Neural progenitor cell (in vitro differentiated cells): ENCODE data around the gene FBXL13.

Experiments
- EZH2 ChIP-seq: fragments of 200-600 bp; sonication (generic); IDR thresholded peaks from 2 replicates; pipeline ENCODE4 v1.6.1; 2017; ENCODE audit warnings: antibody characterized with exemption, mild to moderate bottlenecking, moderate library complexity
- EZH2phosphoT487 ChIP-seq: fragments of 200-600 bp; sonication (generic); IDR thresholded peaks from 2 replicates; pipeline ENCODE4 v1.6.1; 2017; ENCODE audit warnings: antibody characterized with exemption
- TF ChIP-seq, protein P1 (sequence below): fragments of 200-600 bp; sonication (generic); IDR thresholded peaks from 2 replicates; pipeline ENCODE4 v1.5.1; 2017; ENCODE audit warnings: antibody characterized with exemption, mild to moderate bottlenecking

DNA sequence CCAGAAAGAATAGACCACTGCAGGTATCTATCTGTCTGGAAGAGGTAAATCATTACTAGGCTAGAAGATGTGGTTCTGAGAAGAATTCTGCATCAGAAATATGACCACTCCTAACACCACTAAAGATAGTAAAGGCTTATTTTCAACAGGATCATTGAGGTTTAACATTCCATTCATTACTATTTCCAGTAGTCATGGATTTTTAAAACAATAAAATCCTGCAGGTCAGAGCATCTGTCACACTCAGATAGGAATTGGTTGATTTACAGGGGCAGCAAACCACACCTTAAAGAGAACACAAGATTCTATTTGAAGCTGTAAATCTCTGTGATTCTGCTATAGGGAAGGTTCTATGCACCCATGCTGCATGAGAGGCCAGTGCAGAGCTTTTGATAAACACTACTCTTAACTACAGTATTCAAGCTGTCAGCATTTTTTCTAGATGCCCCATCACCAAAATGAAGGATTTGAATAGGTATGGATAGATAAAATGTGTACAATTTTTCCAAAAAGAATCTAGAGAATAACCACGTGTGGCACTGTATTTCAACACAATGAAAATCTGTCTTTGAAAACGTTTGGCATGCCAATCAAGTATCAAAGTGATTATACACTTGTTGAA lies 147.2 kb downstream of the FBXL13 start:
- TF ChIP-seq, protein P1, sequence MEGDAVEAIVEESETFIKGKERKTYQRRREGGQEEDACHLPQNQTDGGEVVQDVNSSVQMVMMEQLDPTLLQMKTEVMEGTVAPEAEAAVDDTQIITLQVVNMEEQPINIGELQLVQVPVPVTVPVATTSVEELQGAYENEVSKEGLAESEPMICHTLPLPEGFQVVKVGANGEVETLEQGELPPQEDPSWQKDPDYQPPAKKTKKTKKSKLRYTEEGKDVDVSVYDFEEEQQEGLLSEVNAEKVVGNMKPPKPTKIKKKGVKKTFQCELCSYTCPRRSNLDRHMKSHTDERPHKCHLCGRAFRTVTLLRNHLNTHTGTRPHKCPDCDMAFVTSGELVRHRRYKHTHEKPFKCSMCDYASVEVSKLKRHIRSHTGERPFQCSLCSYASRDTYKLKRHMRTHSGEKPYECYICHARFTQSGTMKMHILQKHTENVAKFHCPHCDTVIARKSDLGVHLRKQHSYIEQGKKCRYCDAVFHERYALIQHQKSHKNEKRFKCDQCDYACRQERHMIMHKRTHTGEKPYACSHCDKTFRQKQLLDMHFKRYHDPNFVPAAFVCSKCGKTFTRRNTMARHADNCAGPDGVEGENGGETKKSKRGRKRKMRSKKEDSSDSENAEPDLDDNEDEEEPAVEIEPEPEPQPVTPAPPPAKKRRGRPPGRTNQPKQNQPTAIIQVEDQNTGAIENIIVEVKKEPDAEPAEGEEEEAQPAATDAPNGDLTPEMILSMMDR, result no peak
- TF ChIP-seq EZH2 (no peak), EZH2phosphoT487 (no peak)
